GM12878 (cell line): Measurements from ENCODE around the gene SMARCAL1. TPM values are rescaled to one million over a fixed set of nuclear protein-coding genes. Genes with fewer than 3 reads are reported as not detected.

Source experiments
- ATAC-seq: fragments of 200-7000 bp; cut with Tn5 transposase; 3 replicates; pipeline ENCODE4 v1.9.1; 2020; ENCODE audit warnings: mild to moderate bottlenecking, moderate library complexity
- BruUV-seq: library from RNA; stranded (reverse); fragments of 400-500 nt; replicated peaks from 2 replicates; lab custom pipeline; 2021; lab: Mats Ljungman, UMichigan
- CTCF ChIA-PET: fragments of 300-600 bp; sonication (Branson Sonifier 250); formaldehyde crosslinking; extraction: SDS; loops from one replicate; lab custom pipeline; 2021; ENCODE audit warnings: inconsistent platforms; lab: Yijun Ruan, JAX
- POLR2A ChIA-PET: fragments of 350-600 bp; formaldehyde crosslinking; extraction: SDS; loops from one replicate; lab custom pipeline; 2021; ENCODE audit warnings: inconsistent platforms; lab: Charles Lee
- RAD21 ChIA-PET: fragments of 300-600 bp; sonication (Branson Sonifier 250); formaldehyde crosslinking; loops from one replicate; lab custom pipeline; 2023; ENCODE audit warnings: antibody characterized with exemption; ENCODE audit not compliant: unreplicated experiment; lab: Charles Lee
- SMC1A ChIA-PET: fragments of 300-600 bp; sonication (Branson Sonifier 250); formaldehyde crosslinking; loops from one replicate; lab custom pipeline; 2023; ENCODE audit not compliant: unreplicated experiment, uncharacterized antibody; lab: Charles Lee
- DNase-seq: peaks from one replicate; pipeline ENCODE4 v3.0.0-alpha.2; 2011; ENCODE audit warnings: low read depth, low spot score
- FAIRE-seq: peaks from 3 replicates; lab custom pipeline; 2011; peaks lifted over from hg19 to GRCh38; lab: Jason Lieb, UNC
- H2AFZ ChIP-seq: 2 replicates; pipeline ENCODE4 v1.6.0; 2011; ENCODE audit warnings: low read depth, low read length, control low read depth; ENCODE audit not compliant: control insufficient read depth
- H3K27ac ChIP-seq: 2 replicates; pipeline ENCODE4 v1.5.1; 2011; ENCODE audit warnings: control low read depth; ENCODE audit not compliant: control insufficient read depth, insufficient read depth
- H3K27me3 ChIP-seq, 2 experiments: replicated peaks in 1 of 2; 2 replicates each; pipeline versions ENCODE4 v1.6.0 to v1.6.1; 2011; ENCODE audit warnings: low read length in 1 of 2; ENCODE audit not compliant: control insufficient read depth in 2 of 2, insufficient read depth in 2 of 2
- H3K36me3 ChIP-seq, 2 experiments: 2 replicates each; pipeline ENCODE4 v1.5.1; 2011; ENCODE audit warnings: low read length in 1 of 2; ENCODE audit not compliant: control insufficient read depth in 2 of 2, insufficient read depth in 2 of 2
- H3K4me1 ChIP-seq: 2 replicates; pipeline ENCODE4 v1.6.1; 2011; ENCODE audit warnings: mild to moderate bottlenecking, low read length, moderate library complexity, mixed read lengths; ENCODE audit not compliant: control insufficient read depth, insufficient read depth
- H3K4me2 ChIP-seq: 2 replicates; pipeline ENCODE4 v1.6.0; 2011; ENCODE audit warnings: control low read depth; ENCODE audit not compliant: control insufficient read depth, insufficient read depth
- H3K4me3 ChIP-seq: fragments of 200-600 bp; sonication (generic); 2 replicates; pipeline ENCODE4 v1.5.1; 2016
- H3K79me2 ChIP-seq: 2 replicates; pipeline ENCODE4 v1.6.0; 2011; ENCODE audit warnings: low read length; ENCODE audit not compliant: control insufficient read depth, insufficient read depth
- H3K9ac ChIP-seq: 2 replicates; pipeline ENCODE4 v1.8.0; 2011; ENCODE audit warnings: low read length, control low read depth, mixed read lengths; ENCODE audit not compliant: control insufficient read depth, insufficient read depth
- H3K9me3 ChIP-seq: replicated peaks from 3 replicates; pipeline ENCODE4 v1.5.1; 2011; ENCODE audit warnings: mild to moderate bottlenecking, low read length; ENCODE audit not compliant: control insufficient read depth, insufficient read depth
- H4K20me1 ChIP-seq: 2 replicates; pipeline ENCODE4 v1.6.0; 2011; ENCODE audit not compliant: control insufficient read depth, insufficient read depth
- BCL11A ChIP-seq: IDR thresholded peaks from 2 replicates; pipeline ENCODE4 v1.6.1; 2011; ENCODE audit warnings: low read depth, low read length
- BMI1 ChIP-seq: fragments of 450-650 bp; IDR thresholded peaks from 2 replicates; pipeline ENCODE4 v1.6.1; 2016; ENCODE audit warnings: mild to moderate bottlenecking, moderate library complexity, borderline replicate concordance
- CHD2 ChIP-seq: IDR thresholded peaks from 2 replicates; pipeline ENCODE4 v1.6.1; 2011; ENCODE audit warnings: low read depth, low read length, improper control_type of control experiment, borderline replicate concordance
- ETV6 ChIP-seq, 2 experiments: fragments of 450-650 bp in 1 of 2; IDR thresholded peaks in 1 of 2; conservative IDR thresholded peaks in 1 of 2; 2 replicates each; pipeline ENCODE4 v1.6.1; 2014; ENCODE audit warnings: antibody characterized with exemption in 1 of 2, borderline replicate concordance in 1 of 2, low read depth in 1 of 2, mild to moderate bottlenecking in 1 of 2, moderate library complexity in 1 of 2
- GATAD2B ChIP-seq: fragments of 450-650 bp; conservative IDR thresholded peaks from 2 replicates; pipeline ENCODE4 v1.6.1; 2017; ENCODE audit warnings: low read depth, mild to moderate bottlenecking, moderate library complexity
- MTA3 ChIP-seq: IDR thresholded peaks from 2 replicates; pipeline ENCODE4 v1.6.1; 2012; ENCODE audit warnings: low read length, inconsistent platforms, borderline replicate concordance
- NBN ChIP-seq: fragments of 450-650 bp; IDR thresholded peaks from 2 replicates; pipeline ENCODE4 v1.6.1; 2016
- NFXL1 ChIP-seq: fragments of 450-650 bp; IDR thresholded peaks from 2 replicates; pipeline ENCODE4 v1.6.1; 2017; ENCODE audit warnings: antibody characterized with exemption, mild to moderate bottlenecking, borderline replicate concordance
- NR2C2 ChIP-seq: IDR thresholded peaks from 2 replicates; pipeline ENCODE4 v1.6.1; 2011; ENCODE audit warnings: borderline replicate concordance, low read depth; ENCODE audit not compliant: control insufficient read depth, insufficient read length
- STAT1 ChIP-seq: fragments of 450-650 bp; conservative IDR thresholded peaks from 2 replicates; pipeline ENCODE4 v1.6.1; 2014; ENCODE audit warnings: antibody characterized with exemption, mild to moderate bottlenecking
- SUPT20H ChIP-seq: IDR thresholded peaks from 2 replicates; pipeline ENCODE4 v1.6.1; 2011; ENCODE audit warnings: low read depth, mild to moderate bottlenecking, low read length, moderate library complexity, borderline replicate concordance; ENCODE audit not compliant: control insufficient read depth
- WRNIP1 ChIP-seq: IDR thresholded peaks from 2 replicates; pipeline ENCODE4 v1.6.1; 2011; ENCODE audit warnings: low read depth, low read length, improper control_type of control experiment, borderline replicate concordance
- ZNF384 ChIP-seq: IDR thresholded peaks from 2 replicates; pipeline ENCODE4 v1.6.1; 2012; ENCODE audit warnings: low read depth, mild to moderate bottlenecking, low read length, improper control_type of control experiment, borderline replicate concordance
- WGBS: methylation state at CpG from one replicate; pipeline ENCODE4 v1.1.6; 2016; ENCODE audit warnings: low lambda C conversion rate; ENCODE audit not compliant: insufficient replicate concordance, insufficient coverage; ENCODE audit errors: missing lambda C conversion rate; 5-methylcytosine and 5-hydroxymethylcytosine counted together
- in situ Hi-C: fragments of 300-500 bp; cut with MboI; formaldehyde crosslinking; loops from 9 replicates; pipeline ENCODE4 v1.14.3; 2018; ENCODE audit warnings: mixed read lengths
- intact Hi-C: fragments of 100-400 bp; cut with micrococcal nuclease; formaldehyde crosslinking; loops from one replicate; pipeline ENCODE4 v1.14.2; 2022; ENCODE audit not compliant: unreplicated experiment
- polyA plus RNA-seq, 11 experiments: library from polyadenylated mRNA; depleted of rRNA in 4 of 11; unstranded in 6 of 11; stranded (reverse) in 5 of 11; fragments of >200 nt; fragmentation: Nextera tagmentation in 4 of 11; fragmentation: Illumina TruSeq in 1 of 11; extraction: Ambion mirVana in 4 of 11; extraction: Trizol in 1 of 11; gene quantifications; 1 replicate in 1 of 11; 2 replicates in 10 of 11; pipeline versions ENCODE4 v1.2.1 to v1.2.3, GENCODE V29; 2011 to 2016; ENCODE audit warnings: inconsistent platforms in 2 of 11, missing spikeins in 2 of 11, low read depth in 1 of 11
- total RNA-seq, 4 experiments: library from RNA; depleted of rRNA in 3 of 4; stranded (reverse); fragments of >200 nt in 3 of 4; fragmentation: Illumina TruSeq in 1 of 4; extraction: Trizol in 1 of 4; gene quantifications; 2 replicates each; pipeline versions ENCODE4 v1.2.1 to v1.2.3, GENCODE V29; 2013 to 2021
- TF ChIP-seq, protein P1 (sequence below): fragments of 450-650 bp; IDR thresholded peaks from 2 replicates; pipeline ENCODE4 v1.6.1; 2017; ENCODE audit warnings: antibody characterized with exemption, mild to moderate bottlenecking, moderate library complexity

SMARCAL1 gene
- total and polyA plus RNA-seq, 10 of the 15 experiments (the other 5 are each of a cell fraction or from before 2014, with no cell fraction given), result 10.8 to 32.9 (median 21.8) TPM

DNA sequence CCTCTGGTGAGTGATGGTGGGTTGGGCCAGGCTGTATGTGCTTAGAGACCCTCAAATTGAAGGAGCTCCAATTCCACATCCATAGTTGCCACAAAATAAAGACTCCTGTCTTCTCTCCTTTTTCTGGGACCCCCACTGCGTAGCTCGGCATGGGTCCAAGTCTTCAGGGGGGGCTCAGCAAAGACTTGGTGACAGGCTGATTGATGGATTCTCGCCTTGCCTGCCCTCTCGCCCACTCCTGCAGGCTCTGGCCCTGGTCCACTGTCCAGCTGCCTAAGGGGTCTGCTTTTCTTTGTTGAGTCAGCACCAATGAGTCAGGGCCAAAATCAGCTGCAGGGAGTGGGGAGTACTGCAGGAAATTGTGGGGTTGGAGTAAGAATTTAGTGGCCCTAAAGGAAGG, 107.8 kb downstream of the SMARCAL1 start:
- Histone ChIP-seq H3K4me1 (no peaks in the 10 kb centered on the region), H3K4me2 (no peak overlapping the region), H3K27me3 (no peaks in the 10 kb centered on the region), H4K20me1 (no peaks in the 10 kb centered on the region), H2AFZ (no peak overlapping the region), H3K9ac (no peak overlapping the region), H3K79me2 (no peaks in the 10 kb centered on the region), H3K36me3 (no peaks in the 10 kb centered on the region), H3K9me3 (no peaks in the 10 kb centered on the region), H3K4me3 (no peak overlapping the region), H3K27ac (no peak overlapping the region)
- 94% methylated on average over 4 of the region's 4 CpGs for WGBS
- no peak for DNase-seq
- no TSS peak for BruUV-seq
- ChIA-PET SMC1A (interaction anchor here (1.0 to 10.2 kb wide), 15 partner anchors 12 to 161 kb away, joined by 3 to 226 read pairs (median 4); no protein-coding TSS in a partner anchor), CTCF (interaction anchor here (0.9 to 15.8 kb wide), 19 partner anchors 8 to 569 kb away, joined by 3 to 475 read pairs (median 5); no protein-coding TSS in a partner anchor), RAD21 (interaction anchor here (0.6 to 12.8 kb wide), 6 partner anchors 9 to 411 kb away, joined by 3 to 239 read pairs (median 6); partner anchors contain the start of gene XRCC5), POLR2A (no interaction called here)
- ATAC-seq, result no peak
- in situ Hi-C loops (no loop called here), intact Hi-C loops (no loop called here)
- TF ChIP-seq MTA3, result no peak
- no peak for TF ChIP-seq ZNF384
- TF ChIP-seq WRNIP1, result no peak
- no peak for TF ChIP-seq SUPT20H
- TF ChIP-seq NR2C2, result no peak
- TF ChIP-seq STAT1, result no peak
- FAIRE-seq, result no peak

DNA sequence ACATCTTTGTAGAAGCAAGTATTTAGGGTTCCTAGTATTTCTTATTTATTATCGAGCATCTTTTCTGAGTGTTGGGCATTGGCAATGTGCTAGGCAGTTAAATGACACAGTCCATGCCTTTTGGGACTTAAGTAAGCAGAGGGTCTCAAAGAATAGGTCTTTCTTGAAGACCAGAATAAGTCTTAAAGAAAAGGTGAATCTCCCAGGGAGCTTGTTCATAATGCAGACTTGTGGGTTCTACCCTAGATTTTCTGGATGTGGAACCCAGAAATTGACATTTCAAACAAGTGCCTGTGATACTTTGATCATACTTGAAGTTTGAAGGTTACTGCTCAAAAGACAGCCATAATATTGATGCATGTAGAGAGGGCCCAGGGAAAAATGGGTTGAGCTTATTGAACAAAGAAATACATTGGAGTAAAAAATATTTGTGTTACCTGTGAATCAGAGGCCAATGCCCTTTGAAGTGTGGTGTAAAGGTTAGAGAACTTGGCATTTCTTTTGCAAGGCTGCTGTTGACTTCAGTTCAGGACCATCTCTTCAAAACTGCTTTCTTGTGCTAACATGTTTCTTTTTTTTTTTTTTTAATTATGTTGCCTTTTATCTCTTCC, 110.7 kb downstream of the SMARCAL1 start:
- Histone ChIP-seq H4K20me1 (no peaks in the 10 kb centered on the region), H3K36me3 (no peaks in the 10 kb centered on the region), H2AFZ (no peak overlapping the region), H3K4me1 (no peaks in the 10 kb centered on the region), H3K9ac (no peak overlapping the region), H3K27me3 (no peaks in the 10 kb centered on the region), H3K79me2 (no peaks in the 10 kb centered on the region), H3K9me3 (no peaks in the 10 kb centered on the region), H3K27ac (no peak overlapping the region), H3K4me2 (no peak overlapping the region), H3K4me3 (no peak overlapping the region)
- WGBS, result 63% methylated on average over 1 of the region's 1 CpG
- no peak for DNase-seq
- in situ Hi-C loops (no loop called here), intact Hi-C loops (no loop called here)
- SMC1A ChIA-PET, result interaction anchor here (10.2 kb wide), 1 partner anchor 141 kb away, joined by 226 read pairs; no protein-coding TSS in a partner anchor
- no peak for ATAC-seq
- CTCF ChIA-PET, result interaction anchor here (0.9 to 15.8 kb wide), 3 partner anchors 35 to 142 kb away, joined by 3 to 475 read pairs (median 4); no protein-coding TSS in a partner anchor
- RAD21 ChIA-PET, result interaction anchor here (12.8 kb wide), 1 partner anchor 140 kb away, joined by 239 read pairs; no protein-coding TSS in a partner anchor
- FAIRE-seq, result no peak
- POLR2A ChIA-PET, result interaction anchor here (0.7 kb wide), 1 partner anchor 66 kb away, joined by 4 read pairs; no protein-coding TSS in a partner anchor
- BruUV-seq, result no TSS peak
- TF ChIP-seq, protein P1, sequence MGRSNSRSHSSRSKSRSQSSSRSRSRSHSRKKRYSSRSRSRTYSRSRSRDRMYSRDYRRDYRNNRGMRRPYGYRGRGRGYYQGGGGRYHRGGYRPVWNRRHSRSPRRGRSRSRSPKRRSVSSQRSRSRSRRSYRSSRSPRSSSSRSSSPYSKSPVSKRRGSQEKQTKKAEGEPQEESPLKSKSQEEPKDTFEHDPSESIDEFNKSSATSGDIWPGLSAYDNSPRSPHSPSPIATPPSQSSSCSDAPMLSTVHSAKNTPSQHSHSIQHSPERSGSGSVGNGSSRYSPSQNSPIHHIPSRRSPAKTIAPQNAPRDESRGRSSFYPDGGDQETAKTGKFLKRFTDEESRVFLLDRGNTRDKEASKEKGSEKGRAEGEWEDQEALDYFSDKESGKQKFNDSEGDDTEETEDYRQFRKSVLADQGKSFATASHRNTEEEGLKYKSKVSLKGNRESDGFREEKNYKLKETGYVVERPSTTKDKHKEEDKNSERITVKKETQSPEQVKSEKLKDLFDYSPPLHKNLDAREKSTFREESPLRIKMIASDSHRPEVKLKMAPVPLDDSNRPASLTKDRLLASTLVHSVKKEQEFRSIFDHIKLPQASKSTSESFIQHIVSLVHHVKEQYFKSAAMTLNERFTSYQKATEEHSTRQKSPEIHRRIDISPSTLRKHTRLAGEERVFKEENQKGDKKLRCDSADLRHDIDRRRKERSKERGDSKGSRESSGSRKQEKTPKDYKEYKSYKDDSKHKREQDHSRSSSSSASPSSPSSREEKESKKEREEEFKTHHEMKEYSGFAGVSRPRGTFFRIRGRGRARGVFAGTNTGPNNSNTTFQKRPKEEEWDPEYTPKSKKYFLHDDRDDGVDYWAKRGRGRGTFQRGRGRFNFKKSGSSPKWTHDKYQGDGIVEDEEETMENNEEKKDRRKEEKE, result no peak
- TF ChIP-seq NFXL1 (no peak), GATAD2B (no peak), NBN (no peak), BCL11A (no peak), ETV6 (conservative IDR thresholded peaks at IDR 0.05 in 1 of 2, IDR thresholded peaks at IDR 0.05 in 1 of 2; ENCODE audit: borderline replicate concordance in 1 of 2, low read depth in 1 of 2) (no peak), BMI1 (no peak), CHD2 (no peak), ZNF384 (no peak)
